GM06990 (cell line): ENCODE measurements around the gene COL18A1.

Experiments used
- DNase-seq: peaks from one replicate; pipeline ENCODE4 v3.0.0-alpha.2; 2011; ENCODE audit not compliant: insufficient read length; ENCODE audit errors: extremely low read depth
- H3K27me3 ChIP-seq: replicated peaks from 2 replicates; pipeline ENCODE4 v1.6.0; 2011; ENCODE audit warnings: low read length; ENCODE audit not compliant: control insufficient read depth, insufficient read depth
- H3K36me3 ChIP-seq: 2 replicates; pipeline ENCODE4 v1.5.1; 2011; ENCODE audit warnings: low read length; ENCODE audit not compliant: control insufficient read depth, insufficient read depth
- H3K4me3 ChIP-seq: replicated peaks from 2 replicates; pipeline ENCODE4 v1.5.1; 2011; ENCODE audit warnings: low read depth, mild to moderate bottlenecking, control low read depth, low read length
- TF ChIP-seq, protein P1 (sequence below): IDR thresholded peaks from 2 replicates; pipeline ENCODE4 v1.5.1; 2011; ENCODE audit warnings: low read length, control low read depth, mild to moderate bottlenecking, inconsistent platforms; ENCODE audit not compliant: insufficient read depth, poor library complexity, severe bottlenecking

The COL18A1 gene

DNA sequence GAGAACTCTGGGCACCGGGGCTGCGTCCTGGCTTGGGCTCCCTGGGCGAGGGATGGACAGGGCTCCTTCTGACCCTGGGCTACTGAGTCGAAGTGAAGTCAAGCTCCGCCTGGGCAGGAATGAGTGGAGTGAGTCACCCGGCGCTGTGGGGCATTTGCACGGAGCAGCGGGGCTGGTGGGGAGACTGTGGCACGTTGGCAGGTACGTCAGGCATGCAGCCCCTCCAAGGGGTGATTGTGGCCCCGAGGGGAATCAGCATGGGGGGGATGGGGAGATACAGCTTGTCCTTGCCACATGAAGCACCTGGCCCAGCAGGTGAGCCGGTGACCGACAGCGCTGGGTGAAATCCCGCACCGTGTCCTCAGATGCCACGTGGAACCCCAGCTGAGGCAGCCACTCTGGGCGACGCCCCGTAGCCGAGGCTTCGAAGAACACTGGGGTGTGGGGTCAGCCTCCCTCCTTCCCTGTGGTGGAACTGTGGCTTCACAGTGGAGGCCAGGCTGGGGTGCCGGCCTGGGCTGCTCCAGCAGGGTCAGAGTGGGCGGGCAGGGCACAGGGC lies 62.3 kb downstream of the COL18A1 start:
- no peak for DNase-seq
- no peaks in the 10 kb centered on the region; the same call in 1 of the 2 replicates for H3K27me3 ChIP-seq

DNA sequence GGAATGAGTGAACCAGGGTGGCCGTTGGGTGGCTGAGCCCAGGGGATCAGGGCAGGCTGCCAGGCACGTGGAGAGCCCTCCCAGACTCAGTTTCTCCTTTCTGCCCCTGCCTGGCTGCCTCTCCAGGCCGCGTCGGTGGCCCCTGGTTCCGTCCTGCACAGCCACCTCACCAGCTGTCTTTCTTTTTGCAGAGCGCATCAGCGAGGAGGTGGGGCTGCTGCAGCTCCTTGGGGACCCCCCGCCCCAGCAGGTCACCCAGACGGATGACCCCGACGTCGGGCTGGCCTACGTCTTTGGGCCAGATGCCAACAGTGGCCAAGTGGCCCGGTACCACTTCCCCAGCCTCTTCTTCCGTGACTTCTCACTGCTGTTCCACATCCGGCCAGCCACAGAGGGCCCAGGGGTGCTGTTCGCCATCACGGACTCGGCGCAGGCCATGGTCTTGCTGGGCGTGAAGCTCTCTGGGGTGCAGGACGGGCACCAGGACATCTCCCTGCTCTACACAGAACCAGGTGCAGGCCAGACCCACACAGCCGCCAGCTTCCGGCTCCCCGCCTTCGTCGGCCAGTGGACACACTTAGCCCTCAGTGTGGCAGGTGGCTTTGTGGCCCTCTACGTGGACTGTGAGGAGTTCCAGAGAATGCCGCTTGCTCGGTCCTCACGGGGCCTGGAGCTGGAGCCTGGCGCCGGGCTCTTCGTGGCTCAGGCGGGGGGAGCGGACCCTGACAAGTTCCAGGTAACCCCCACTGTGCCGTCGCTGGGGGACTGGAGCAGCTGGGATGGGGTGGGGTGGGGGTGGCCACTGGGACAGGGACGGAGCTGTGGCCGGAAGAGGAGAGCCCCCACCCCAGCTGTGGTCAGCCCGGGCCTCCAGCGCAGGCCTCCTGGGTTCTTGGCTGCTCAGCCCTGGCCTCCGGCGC lies 63.3 kb downstream of the COL18A1 start:
- Histone ChIP-seq H3K36me3 (no peaks in the 10 kb centered on the region), H3K4me3 (no peak overlapping the region), H3K27me3 (no peaks in the 10 kb centered on the region)
- DNase-seq = no peak
- TF ChIP-seq, protein P1, sequence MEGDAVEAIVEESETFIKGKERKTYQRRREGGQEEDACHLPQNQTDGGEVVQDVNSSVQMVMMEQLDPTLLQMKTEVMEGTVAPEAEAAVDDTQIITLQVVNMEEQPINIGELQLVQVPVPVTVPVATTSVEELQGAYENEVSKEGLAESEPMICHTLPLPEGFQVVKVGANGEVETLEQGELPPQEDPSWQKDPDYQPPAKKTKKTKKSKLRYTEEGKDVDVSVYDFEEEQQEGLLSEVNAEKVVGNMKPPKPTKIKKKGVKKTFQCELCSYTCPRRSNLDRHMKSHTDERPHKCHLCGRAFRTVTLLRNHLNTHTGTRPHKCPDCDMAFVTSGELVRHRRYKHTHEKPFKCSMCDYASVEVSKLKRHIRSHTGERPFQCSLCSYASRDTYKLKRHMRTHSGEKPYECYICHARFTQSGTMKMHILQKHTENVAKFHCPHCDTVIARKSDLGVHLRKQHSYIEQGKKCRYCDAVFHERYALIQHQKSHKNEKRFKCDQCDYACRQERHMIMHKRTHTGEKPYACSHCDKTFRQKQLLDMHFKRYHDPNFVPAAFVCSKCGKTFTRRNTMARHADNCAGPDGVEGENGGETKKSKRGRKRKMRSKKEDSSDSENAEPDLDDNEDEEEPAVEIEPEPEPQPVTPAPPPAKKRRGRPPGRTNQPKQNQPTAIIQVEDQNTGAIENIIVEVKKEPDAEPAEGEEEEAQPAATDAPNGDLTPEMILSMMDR = no peak

More for the DNA sequence above, 62.3 kb downstream of the COL18A1 start:
- H3K4me3 ChIP-seq = no peak overlapping the region
- no peaks in the 10 kb centered on the region for H3K36me3 ChIP-seq
- TF ChIP-seq, protein P1 = no peak

DNA sequence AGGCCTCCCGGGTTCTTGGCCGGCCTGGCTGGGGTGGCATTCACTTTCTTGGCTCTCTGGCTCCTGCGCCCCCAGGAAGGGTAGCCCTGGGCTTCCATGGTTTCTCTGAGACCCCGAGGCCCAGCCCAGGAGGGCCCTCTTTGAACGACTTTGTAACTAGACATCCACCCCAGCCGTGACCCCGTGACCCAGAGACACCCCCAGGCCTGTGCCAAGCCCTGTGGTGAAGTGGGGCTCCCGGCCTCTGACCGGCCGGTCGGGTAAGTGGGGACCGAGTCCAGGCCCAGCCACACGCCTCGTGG lies 64.0 kb downstream of the COL18A1 start:
- H3K27me3 ChIP-seq = no peaks in the 10 kb centered on the region
- H3K36me3 ChIP-seq = no peaks in the 10 kb centered on the region
- TF ChIP-seq, protein P1 = no peak
- H3K4me3 ChIP-seq = no peak overlapping the region
- no peak for DNase-seq

DNA sequence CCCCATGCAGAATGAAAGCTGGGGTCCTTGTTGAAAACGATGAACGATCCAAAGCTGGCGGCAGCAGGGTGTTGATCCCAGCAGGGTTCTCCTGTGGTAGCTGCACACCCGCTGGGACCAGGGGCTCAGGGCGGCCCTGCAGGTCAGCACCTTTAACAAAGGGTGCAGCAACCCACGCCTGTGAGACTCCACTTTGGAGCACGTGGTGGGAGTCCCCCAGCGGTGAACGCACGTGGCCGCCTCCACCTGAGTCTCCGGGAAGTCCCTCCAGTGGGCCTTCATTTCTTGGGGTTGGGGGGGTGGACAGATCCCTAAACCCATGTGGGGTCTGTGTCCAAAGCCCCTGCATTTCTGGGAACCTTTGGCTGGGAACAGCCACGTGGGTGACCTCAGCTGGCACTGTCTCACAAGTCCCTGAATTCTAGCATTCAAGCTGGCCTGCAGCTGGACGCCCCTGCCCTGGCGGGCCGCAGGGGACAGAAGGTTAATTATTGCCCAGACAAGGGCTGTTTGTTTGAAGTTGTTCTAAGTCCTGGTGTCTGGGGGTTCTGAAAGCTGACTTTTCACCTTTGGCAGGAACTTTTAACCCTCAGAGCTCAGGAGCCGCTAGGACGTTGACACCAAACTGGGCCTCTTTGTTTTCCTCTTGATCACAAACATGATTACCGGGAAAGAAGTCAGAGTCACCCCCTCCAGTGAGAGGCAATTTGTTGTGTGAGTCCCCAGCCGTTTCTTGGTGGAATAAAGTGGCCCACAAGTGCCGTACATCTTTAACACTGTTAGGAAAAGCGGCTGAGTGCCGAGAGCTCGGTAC lies 64.5 kb downstream of the COL18A1 start:
- Histone ChIP-seq H3K27me3 (no peaks in the 10 kb centered on the region), H3K36me3 (no peaks in the 10 kb centered on the region), H3K4me3 (no peak overlapping the region)
- no peak for DNase-seq
- TF ChIP-seq, protein P1 = no peak

DNA sequence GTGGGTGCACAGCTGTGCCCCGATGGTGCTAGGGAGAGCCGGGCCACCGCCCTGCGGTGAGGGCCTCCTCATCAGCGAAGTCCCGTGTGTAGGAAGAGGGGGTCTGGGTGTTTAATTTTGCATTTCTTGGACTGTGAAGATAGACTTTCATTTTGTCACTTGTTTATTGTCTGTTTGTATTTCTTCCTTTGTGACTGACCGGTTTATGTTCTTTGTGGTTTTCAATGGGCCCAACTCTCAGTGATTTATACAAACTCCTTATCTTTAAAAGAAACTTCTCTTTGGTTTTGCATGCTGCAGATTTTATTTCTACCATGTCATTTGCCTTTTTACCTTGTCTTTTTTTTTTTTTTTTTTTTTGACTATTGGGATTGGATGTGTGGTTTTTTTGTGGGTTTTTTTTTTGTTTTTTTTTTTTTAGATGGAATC lies 65.1 kb downstream of the COL18A1 start:
- no peak for DNase-seq
- TF ChIP-seq, protein P1 = no peak
- Histone ChIP-seq H3K4me3 (no peak overlapping the region), H3K36me3 (no peaks in the 10 kb centered on the region), H3K27me3 (no peaks in the 10 kb centered on the region)
